CD4-positive, CD25-positive, alpha-beta regulatory T cell (primary cell): ENCODE data around the gene LNP1. TPM values are rescaled to one million over a fixed set of nuclear protein-coding genes. Genes with fewer than 3 reads are reported as not detected.
"Not testable (repeated sequence)": the region's sequence is repeated elsewhere in the genome, so short reads cannot be mapped to it uniquely, and the experiment has no call there.

Experiments used
- ATAC-seq, 2 donors: fragments of 150-1000 bp; cut with Tn5 transposase; one replicate each; pipeline ENCODE4 v1.10.0; 2021; ENCODE audit warnings: low read depth in 2 of 2, moderate number of reproducible peaks in 2 of 2, moderate library complexity in 1 of 2
- DNase-seq, 3 donors: peaks; one replicate each; pipeline versions ENCODE4 v3.0.0 to v3.0.0-alpha.2; 2012 to 2022; ENCODE audit warnings: mixed read lengths in 1 of 3
- H3K27ac ChIP-seq: one replicate; pipeline ENCODE4 v1.7.0; 2013; ENCODE audit warnings: mild to moderate bottlenecking, low read length; ENCODE audit not compliant: insufficient read depth, poor library complexity, severe bottlenecking
- H3K27me3 ChIP-seq: one replicate; pipeline ENCODE4 v1.7.0; 2013; ENCODE audit warnings: low read length; ENCODE audit not compliant: control insufficient read depth, insufficient read depth
- H3K36me3 ChIP-seq: one replicate; pipeline ENCODE4 v1.7.0; 2013; ENCODE audit warnings: mild to moderate bottlenecking, low read length, moderate library complexity; ENCODE audit not compliant: control insufficient read depth, insufficient read depth
- H3K4me1 ChIP-seq: 2 replicates; pipeline ENCODE4 v1.7.0; 2013; ENCODE audit warnings: mild to moderate bottlenecking, low read length; ENCODE audit not compliant: insufficient read depth, control insufficient read depth, poor library complexity, severe bottlenecking
- H3K4me3 ChIP-seq: one replicate; pipeline ENCODE4 v1.7.0; 2013; ENCODE audit warnings: low read depth, mild to moderate bottlenecking, low read length, moderate library complexity
- H3K9me3 ChIP-seq, 2 experiments: 1 replicate in 1 of 2; 2 replicates in 1 of 2; pipeline ENCODE4 v1.7.0; 2013; ENCODE audit warnings: low read length in 2 of 2, mild to moderate bottlenecking in 1 of 2, moderate library complexity in 1 of 2; ENCODE audit not compliant: control insufficient read depth in 2 of 2
- H3K27ac Mint-ChIP-seq, 3 donors: one replicate each; pipeline ENCODE4 v1.8.0; 2020 to 2022; ENCODE audit warnings: mild to moderate bottlenecking in 3 of 3, mixed read lengths in 3 of 3, moderate library complexity in 2 of 3
- H3K27me3 Mint-ChIP-seq: one replicate; pipeline ENCODE4 v1.8.0; 2022; ENCODE audit warnings: mild to moderate bottlenecking, mixed read lengths
- H3K36me3 Mint-ChIP-seq: one replicate; pipeline ENCODE4 v1.8.0; 2020; ENCODE audit warnings: mixed read lengths
- H3K4me1 Mint-ChIP-seq, 4 donors: one replicate each; pipeline ENCODE4 v1.8.0; 2020 to 2022; ENCODE audit warnings: mixed read lengths in 4 of 4, mild to moderate bottlenecking in 1 of 4
- H3K4me3 Mint-ChIP-seq, 4 donors: one replicate each; pipeline ENCODE4 v1.8.0; 2020 to 2022; ENCODE audit warnings: mild to moderate bottlenecking in 4 of 4, mixed read lengths in 4 of 4, moderate library complexity in 3 of 4
- H3K9me3 Mint-ChIP-seq, 7 donors: one replicate each; pipeline ENCODE4 v1.8.0; 2020 to 2022; ENCODE audit warnings: mixed read lengths in 7 of 7, mild to moderate bottlenecking in 3 of 7, moderate library complexity in 2 of 7
- polyA plus RNA-seq, 4 donors: library from polyadenylated mRNA; unstranded; fragments of 300-500 nt; fragmentation: Illumina TruSeq; gene quantifications; one replicate each; pipeline ENCODE4 v1.2.3, GENCODE V29; 2021
- total RNA-seq: library from RNA; stranded (reverse); gene quantifications from one replicate; pipeline ENCODE4 v1.2.3, GENCODE V29; 2022

Gene LNP1, protein sequence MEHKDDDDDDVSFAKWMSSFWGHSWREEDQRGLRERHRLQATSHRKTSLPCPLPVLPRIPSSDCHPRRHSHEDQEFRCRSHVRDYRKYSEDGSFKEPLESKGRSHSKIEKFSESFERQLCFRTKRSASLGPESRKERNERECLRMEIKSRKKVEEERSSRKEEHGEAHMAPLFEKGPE
- 0.74 TPM for total RNA-seq
- polyA plus RNA-seq: 1 to 10 TPM in 1 of 4 donors, under 1 TPM in 3; 0.73 to 2.0 (median 0.91) TPM

DNA sequence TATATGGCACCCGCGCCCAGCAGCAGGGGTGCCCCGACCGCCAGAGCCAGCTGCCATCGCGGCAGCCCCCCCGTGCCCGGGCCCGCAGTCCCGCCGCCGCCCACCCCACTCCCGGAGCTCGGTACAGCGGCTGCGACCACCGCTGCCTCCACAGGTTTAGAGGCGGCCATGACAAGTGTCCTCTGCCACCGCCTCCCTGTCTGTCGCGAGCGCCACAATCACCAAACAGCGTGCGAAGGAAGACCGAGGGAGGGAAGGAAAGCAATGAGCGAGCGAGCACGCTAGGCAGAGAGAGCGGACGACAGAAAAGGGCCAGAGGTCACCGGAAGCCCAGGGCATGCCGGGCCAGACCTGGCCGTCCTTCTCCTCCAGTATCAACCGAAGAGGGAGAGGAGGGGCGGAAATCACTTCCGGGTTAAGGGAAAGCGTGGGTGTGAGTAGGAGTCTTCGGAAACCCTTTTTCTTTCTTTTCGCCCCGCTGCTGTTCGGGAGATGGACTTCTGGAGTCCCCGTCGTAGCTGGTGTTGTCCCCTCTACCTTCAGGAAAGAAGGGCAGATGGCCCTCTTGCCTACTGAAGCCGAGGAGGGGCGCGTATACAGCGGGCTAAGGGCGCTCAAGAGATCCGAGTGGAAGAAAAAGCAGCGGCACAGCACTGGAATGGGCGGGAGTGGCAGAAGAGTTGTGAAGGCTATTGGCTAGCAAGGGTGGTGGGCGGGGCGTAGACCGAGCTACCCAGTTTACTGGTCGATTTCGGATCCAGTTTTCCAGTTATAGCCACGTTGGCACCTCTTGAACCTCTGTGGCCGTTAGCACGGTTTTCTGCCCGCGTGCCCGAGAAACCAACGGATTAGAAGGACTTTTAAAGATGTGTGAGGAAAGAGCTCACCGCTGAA is at the start of gene LNP1, which contains the start of gene TOMM70:
Gene LNP1, plus strand, starts transcription at position 760 of the 894 bp plus-strand sequence. CDS start 28,191 bp downstream, outside the sequence.
Gene TOMM70, minus strand, starts transcription at position 310 of the 894 bp plus-strand sequence. Its CDS starts 140 bp downstream, at position 170.
- Histone ChIP-seq H3K27ac (peak within 1 kb of the TSS; percentile 82), H3K4me1 (peaks cover 50% of the 10 kb centered on the region), H3K9me3 (no peaks in the 10 kb centered on the region), H3K36me3 (no peaks in the 10 kb centered on the region), H3K4me3 (peak within 1 kb of the TSS; percentile 99), H3K27me3 (no peaks in the 10 kb centered on the region)
- Mint-ChIP-seq H3K27me3 (no peaks in the 10 kb centered on the region), H3K27ac (peak within 1 kb of the TSS; percentile 92 to 98 (median 94)), H3K36me3 (peaks cover 5% of the 10 kb centered on the region), H3K4me3 (peak within 1 kb of the TSS; percentile 97 to 99 (median 98)), H3K9me3 (peaks cover 0 to 1% (median 0%) of the 10 kb centered on the region in 7 donors), H3K4me1 (peaks cover 21 to 76% (median 54%) of the 10 kb centered on the region in 4 donors)
- ATAC-seq: peak; percentile 91 to 93
- DNase-seq: peak; percentile 91 to 97 (median 95)

DNA sequence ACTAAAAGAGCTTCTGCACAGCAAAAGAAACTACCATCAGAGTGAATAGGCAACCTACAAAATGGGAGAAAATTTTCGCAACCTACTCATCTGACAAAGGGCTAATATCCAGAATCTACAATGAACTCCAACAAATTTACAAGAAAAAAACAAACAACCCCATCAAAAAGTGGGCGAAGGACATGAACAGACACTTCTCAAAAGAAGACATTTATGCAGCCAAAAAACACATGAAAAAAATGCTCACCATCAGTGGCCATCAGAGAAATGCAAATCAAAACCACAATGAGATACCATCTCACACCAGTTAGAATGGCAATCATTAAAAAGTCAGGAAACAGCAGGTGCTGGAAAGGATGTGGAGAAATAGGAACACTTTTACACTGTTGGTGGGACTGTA is 49.6 kb upstream of the LNP1 start:
- not testable (repeated sequence) for H3K27me3 ChIP-seq, H3K9me3 Mint-ChIP-seq, H3K27me3 Mint-ChIP-seq, H3K4me3 ChIP-seq, H3K4me1 Mint-ChIP-seq, ATAC-seq, H3K4me1 ChIP-seq, DNase-seq, H3K9me3 ChIP-seq, H3K27ac ChIP-seq, H3K4me3 Mint-ChIP-seq
- peaks cover 64% of the 10 kb centered on the region for H3K36me3 ChIP-seq
- H3K27ac Mint-ChIP-seq: peak overlapping the region in 1 of 3 donors; percentile 33
- H3K36me3 Mint-ChIP-seq: peaks cover 46% of the 10 kb centered on the region

GRCh38 chr3:100352296-100353231 is 48.8 kb upstream of the LNP1 start:
- Mint-ChIP-seq H3K27ac (peak overlapping the region in 2 of 3 donors; percentile 26 to 33), H3K27me3 (no peaks in the 10 kb centered on the region), H3K4me3 (no peak overlapping the region), H3K4me1 (peaks cover 0 to 2% (median 0%) of the 10 kb centered on the region in 4 donors), H3K36me3 (peaks cover 46% of the 10 kb centered on the region), H3K9me3 (peaks cover 0 to 1% (median 0%) of the 10 kb centered on the region in 7 donors)
- Histone ChIP-seq H3K4me3 (no peak overlapping the region), H3K27me3 (no peaks in the 10 kb centered on the region), H3K36me3 (peaks cover 66% of the 10 kb centered on the region), H3K9me3 (no peaks in the 10 kb centered on the region), H3K4me1 (no peaks in the 10 kb centered on the region), H3K27ac (no peak overlapping the region)
- DNase-seq: no peak
- ATAC-seq: no peak

DNA sequence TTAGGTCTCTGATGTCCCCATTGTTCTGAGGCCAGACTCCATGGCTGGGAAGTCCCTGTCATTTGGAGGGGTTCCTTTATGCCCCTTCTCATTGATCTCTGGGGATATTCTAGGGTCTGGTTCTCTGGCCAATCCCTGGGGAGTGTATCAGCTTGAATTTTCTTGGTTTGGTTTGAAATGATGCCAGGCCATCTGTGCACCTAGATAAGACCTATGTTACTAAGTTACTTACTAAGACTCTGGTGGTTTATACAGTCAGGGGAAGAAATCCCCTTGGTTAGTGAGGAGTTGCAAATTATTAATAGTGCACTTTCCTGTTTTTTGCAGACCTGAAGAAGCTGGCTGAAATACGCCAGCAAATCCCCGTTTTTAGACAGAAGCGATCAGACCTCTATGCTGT is 46.5 kb upstream of the LNP1 start:
- H3K27me3 Mint-ChIP-seq: no peaks in the 10 kb centered on the region
- Histone ChIP-seq H3K27me3 (no peaks in the 10 kb centered on the region), H3K36me3 (peaks cover 47% of the 10 kb centered on the region), H3K9me3 (no peaks in the 10 kb centered on the region), H3K27ac (no peak overlapping the region), H3K4me1 (no peaks in the 10 kb centered on the region), H3K4me3 (no peak overlapping the region)
- no peak for DNase-seq
- H3K27ac Mint-ChIP-seq: no peak overlapping the region
- peaks cover 0 to 1% (median 0%) of the 10 kb centered on the region in 7 donors for H3K9me3 Mint-ChIP-seq
- no peak for ATAC-seq
- no peak overlapping the region for H3K4me3 Mint-ChIP-seq
- H3K4me1 Mint-ChIP-seq: peaks cover 0 to 4% (median 0%) of the 10 kb centered on the region in 4 donors
- peaks cover 40% of the 10 kb centered on the region for H3K36me3 Mint-ChIP-seq

GRCh38 chr3:100358413-100358812 is 42.9 kb upstream of the LNP1 start:
- H3K27ac Mint-ChIP-seq: peak overlapping the region in 1 of 3 donors; percentile 47

DNA sequence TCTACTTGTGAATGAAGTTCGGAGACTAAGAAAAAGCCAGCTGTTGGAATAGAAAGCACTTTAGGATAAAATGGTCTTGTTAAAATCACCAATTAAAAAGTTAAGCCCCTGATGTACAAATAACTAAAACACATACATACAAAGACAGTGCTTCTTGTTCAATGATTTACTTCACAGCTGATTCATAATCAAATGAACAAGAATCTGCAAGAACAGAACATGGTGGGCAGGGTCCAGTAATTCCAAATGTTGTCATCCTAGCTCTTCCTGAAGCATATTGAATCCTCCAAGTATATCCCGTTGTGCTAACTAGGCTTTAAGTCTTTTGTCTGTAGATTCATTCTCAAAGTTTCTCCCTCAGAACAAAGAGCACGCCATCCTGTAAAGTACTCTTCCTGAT is 42.3 kb upstream of the LNP1 start:
- Mint-ChIP-seq H3K4me1 (peaks cover 0 to 4% (median 0%) of the 10 kb centered on the region in 4 donors), H3K27me3 (no peaks in the 10 kb centered on the region), H3K4me3 (no peak overlapping the region), H3K27ac (peak overlapping the region in 2 of 3 donors; percentile 5 to 47), H3K9me3 (peaks cover 0 to 4% (median 0%) of the 10 kb centered on the region in 7 donors), H3K36me3 (peaks cover 41% of the 10 kb centered on the region)
- H3K36me3 ChIP-seq: peaks cover 35% of the 10 kb centered on the region
- H3K4me3 ChIP-seq: no peak overlapping the region
- no peaks in the 10 kb centered on the region for H3K9me3 ChIP-seq
- no peaks in the 10 kb centered on the region for H3K4me1 ChIP-seq
- DNase-seq: no peak
- ATAC-seq: no peak
- H3K27me3 ChIP-seq: no peaks in the 10 kb centered on the region
- H3K27ac ChIP-seq: no peak overlapping the region

More at GRCh38 chr3:100358413-100358812, 42.9 kb upstream of the LNP1 start:
- no peaks in the 10 kb centered on the region for H3K4me1 ChIP-seq
- H3K4me3 ChIP-seq: no peak overlapping the region
- H3K27ac ChIP-seq: no peak overlapping the region
- no peak overlapping the region for H3K4me3 Mint-ChIP-seq
- peaks cover 0 to 4% (median 0%) of the 10 kb centered on the region in 4 donors for H3K4me1 Mint-ChIP-seq
- peaks cover 37% of the 10 kb centered on the region for H3K36me3 ChIP-seq
- H3K36me3 Mint-ChIP-seq: peaks cover 37% of the 10 kb centered on the region
- no peaks in the 10 kb centered on the region for H3K27me3 Mint-ChIP-seq
- DNase-seq (no peak), ATAC-seq (no peak)
- peaks cover 0 to 4% (median 0%) of the 10 kb centered on the region in 7 donors for H3K9me3 Mint-ChIP-seq
- no peaks in the 10 kb centered on the region for H3K27me3 ChIP-seq
- no peaks in the 10 kb centered on the region for H3K9me3 ChIP-seq
